GM19328 (cell line): ENCODE data around the gene MIF4GD.
A peak's percentile ranks its signal among the peaks of the same experiment; 100 is the strongest.
"Not testable (repeated sequence)": the region's sequence is repeated elsewhere in the genome, so short reads cannot be mapped to it uniquely, and the experiment has no call there.

Experiments
- ATAC-seq: cut with Tn5 transposase; IDR thresholded peaks from one replicate; pipeline ENCODE4 v1.9.1; 2021; ENCODE audit warnings: mild to moderate bottlenecking, moderate library complexity; ENCODE audit not compliant: unreplicated experiment

The MIF4GD gene

DNA sequence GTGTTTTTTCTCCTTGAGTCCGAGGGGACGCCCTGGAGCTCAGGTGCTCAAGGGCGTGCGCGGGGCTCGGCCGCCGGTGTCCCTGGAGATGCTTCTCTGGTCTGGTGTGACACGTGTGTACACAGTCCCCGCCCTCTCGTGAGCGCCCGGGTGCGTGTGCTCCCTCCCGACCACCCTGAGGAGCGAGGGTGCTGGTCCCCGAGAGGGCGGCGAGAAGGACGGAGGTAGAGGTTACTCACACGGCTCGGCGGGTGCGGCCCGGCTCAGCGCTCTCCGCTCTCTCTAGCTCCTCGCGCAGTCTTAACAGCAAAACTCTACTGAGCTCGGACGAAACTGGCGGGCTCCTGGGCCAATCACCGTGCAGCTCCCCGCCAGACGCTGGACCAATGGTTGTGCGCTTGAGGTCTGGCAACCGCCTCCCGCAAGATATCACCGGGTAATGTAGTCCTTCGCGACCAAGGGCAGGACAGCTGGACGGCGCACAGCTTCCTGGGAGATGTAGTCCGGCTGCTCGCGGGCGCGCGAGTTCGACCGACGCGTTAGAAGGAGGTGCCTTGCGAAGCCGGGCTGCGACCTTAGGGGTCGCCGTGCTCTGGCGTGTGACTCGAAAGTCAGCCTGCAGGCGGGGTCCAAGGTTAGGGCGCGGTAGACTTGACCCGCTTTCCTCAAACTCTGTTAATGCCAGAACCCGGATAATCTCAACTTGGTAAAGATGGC, 18.2 kb upstream of the MIF4GD start, which contains the start of gene SLC25A19:
TSS of gene SLC25A19 (minus strand) at position 319 of the 717 bp plus-strand sequence. CDS start 2,669 bp downstream, outside the sequence.
- ATAC-seq: peak; percentile 88

- ATAC-seq: peak; percentile 7
Observed at GRCh38 chr17:75288770-75289114, 17.7 kb upstream of the MIF4GD start.

GRCh38 chr17:75288359-75288758, 17.3 kb upstream of the MIF4GD start:
- no peak for ATAC-seq

- ATAC-seq: no peak
Observed at GRCh38 chr17:75287221-75287620, 16.2 kb upstream of the MIF4GD start.

GRCh38 chr17:75285123-75285522, 14.1 kb upstream of the MIF4GD start:
- ATAC-seq: no peak

DNA sequence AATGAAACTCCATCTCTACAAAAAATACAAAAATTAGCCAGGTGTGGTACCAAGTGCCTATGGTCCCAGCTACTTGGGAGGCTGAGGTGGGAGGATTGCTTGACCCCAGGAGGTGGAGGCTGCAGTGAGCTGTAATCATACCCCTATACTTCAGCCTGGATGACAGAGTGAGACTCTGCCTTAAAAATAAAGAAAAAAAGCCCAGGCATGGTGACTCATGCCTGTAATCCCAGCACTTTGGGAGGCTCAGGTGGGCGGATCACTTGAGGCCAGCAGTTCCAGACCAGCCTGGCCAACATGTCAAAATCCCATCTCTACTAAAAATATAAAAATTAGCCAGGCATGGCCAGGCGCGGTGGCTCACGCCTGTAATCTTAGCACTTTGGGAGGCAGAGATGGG, 9.2 kb upstream of the MIF4GD start:
- not testable (repeated sequence) for ATAC-seq

DNA sequence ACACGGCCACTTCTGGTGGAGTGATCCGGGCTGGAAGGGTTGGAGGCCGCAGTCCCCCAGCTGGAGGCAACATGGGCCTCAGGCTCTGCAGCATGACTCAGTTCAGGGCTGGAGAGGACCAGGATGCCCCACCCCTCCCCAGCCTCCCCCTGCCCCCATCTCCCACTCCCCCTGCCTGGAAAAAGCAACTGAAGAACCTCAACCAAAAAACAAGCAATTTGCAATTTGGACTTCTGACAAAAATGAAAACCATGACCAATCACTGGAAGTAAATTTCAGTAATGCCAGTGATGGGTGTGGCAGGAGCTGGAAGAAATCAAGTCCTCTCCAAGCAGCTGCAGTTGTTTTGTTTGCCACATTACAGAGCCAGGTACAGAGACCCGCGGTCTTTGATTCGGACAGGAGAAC, 6.6 kb upstream of the MIF4GD start:
- no peak for ATAC-seq

- ATAC-seq: no peak
Observed at GRCh38 chr17:75273977-75274708, 3.1 kb upstream of the MIF4GD start.

GRCh38 chr17:75272848-75273184, 1.8 kb upstream of the MIF4GD start:
- no peak for ATAC-seq

GRCh38 chr17:75271955-75272847, 1.2 kb upstream of the MIF4GD start:
- no peak for ATAC-seq

DNA sequence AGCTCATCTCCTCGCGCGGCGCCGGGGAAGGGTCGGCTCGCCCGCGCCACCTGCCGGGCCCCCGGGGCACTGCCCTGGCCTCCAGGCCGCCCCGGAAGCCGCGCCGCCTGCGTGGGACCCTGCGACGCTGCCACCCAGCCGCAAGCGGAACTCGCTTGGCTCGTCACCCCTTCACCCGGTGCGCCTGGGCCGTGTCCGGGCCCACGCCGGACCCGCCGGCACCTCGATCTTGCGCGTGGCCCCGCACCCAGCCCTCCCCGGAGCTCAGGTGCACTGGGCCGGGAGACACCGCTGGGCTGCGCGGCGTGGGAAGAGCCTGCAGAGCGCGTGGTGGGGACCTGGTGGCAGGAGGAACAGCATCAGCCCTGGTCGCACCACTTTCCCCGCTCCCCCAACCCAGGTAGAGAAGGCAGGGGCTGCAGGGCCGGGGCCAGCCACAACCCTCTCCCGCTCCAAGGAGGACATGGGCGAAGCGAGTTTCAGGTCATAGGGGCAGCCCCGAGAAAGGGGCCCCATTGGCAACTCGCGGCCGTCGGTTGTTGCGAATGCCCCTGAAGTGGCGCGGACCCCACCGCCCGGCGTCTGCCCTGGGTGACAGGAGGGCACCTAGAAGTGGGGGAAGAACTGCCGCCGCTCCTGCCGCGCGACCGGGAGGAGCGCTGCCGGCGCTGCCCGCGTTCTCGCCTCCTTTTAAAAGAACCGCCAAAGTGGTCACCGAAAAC, 363 bp upstream of the MIF4GD start:
- peak; percentile 59 for ATAC-seq

DNA sequence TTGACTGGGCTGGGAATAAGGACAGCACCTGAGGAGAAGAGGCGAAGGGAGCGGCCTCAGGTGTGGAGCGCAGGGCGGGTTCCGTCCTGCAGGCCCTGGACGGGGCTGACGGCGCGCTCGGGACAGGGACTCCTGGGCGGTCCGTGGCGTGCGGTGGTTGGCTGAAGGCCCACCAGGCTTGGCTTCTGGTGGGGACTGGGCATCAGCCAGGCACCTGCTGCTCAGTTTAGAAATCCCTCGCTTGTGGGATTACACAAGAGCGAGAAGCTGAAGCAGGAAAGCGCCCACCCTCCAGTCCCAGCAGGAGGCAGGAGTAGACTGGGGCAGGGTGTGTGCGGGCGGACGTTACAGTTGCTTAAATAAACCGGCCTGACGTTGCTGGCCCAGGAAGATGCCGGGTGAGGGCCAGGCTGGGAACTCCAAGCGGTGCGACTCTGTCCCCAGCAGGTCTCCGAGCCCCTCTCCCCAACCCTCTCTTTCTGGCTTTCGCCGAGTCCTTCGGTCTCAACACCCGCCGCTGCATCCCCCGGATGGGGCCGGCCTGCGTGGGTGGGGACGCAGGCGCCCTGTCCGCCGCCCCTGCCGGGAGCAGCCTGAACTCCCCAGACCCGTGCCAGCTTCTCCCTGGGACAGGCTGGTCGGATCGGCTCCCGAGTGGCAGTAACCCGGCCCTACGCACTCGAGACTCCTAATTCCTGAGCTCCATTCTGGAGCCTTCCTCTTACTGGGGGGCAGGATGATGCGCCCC, 639 bp downstream of the MIF4GD start:
- peak; percentile 35 for ATAC-seq

- ATAC-seq: no peak
Observed at GRCh38 chr17:75269844-75270217, 1.2 kb downstream of the MIF4GD start.

- no peak for ATAC-seq
Observed at GRCh38 chr17:75267411-75268232, 3.4 kb downstream of the MIF4GD start.

- ATAC-seq: no peak
Observed at GRCh38 chr17:75267153-75267410, 3.9 kb downstream of the MIF4GD start.

GRCh38 chr17:75266316-75267152, 4.5 kb downstream of the MIF4GD start:
- ATAC-seq: no peak

DNA sequence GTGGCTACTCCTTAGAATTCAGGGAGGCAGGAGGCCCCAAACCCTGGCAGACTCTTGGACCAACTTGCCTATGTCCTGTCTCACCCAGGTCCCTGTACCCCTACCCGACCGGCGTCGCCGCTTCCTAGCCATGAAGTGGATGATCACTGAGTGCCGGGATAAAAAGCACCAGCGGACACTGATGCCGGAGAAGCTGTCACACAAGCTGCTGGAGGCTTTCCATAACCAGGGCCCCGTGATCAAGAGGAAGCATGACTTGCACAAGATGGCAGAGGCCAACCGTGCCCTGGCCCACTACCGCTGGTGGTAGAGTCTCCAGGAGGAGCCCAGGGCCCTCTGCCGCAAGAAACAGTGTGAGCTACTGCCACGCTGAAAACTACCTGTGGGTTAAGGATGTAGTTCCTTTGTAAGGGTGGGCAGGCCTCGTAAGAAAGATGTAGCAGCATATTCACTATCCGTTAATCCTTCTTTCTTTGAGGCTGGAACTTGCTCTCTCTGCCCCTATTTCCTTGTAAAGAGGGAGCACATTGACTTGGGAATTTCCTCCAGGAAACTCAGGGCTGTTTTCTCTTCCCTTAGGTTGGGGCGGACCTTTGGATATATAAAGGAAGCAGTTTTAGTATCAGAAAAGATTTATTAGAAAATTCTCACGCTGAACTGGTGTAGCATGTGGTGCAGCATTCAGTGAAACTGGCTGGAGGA, 5.3 kb downstream of the MIF4GD start:
- no peak for ATAC-seq

GRCh38 chr17:75263055-75263454, 8.0 kb downstream of the MIF4GD start:
- ATAC-seq: no peak
